Retinal pigment epithelial cell (primary cell): ENCODE measurements around the gene POLR1H.
A peak's percentile ranks its signal among the peaks of the same experiment; 100 is the strongest.

Source experiments
- DNase-seq: peaks from one replicate; pipeline ENCODE4 v3.0.0-alpha.2; 2010; ENCODE audit warnings: low read depth
- H3K4me3 ChIP-seq: 2 replicates; pipeline ENCODE4 v1.5.1; 2011; ENCODE audit warnings: mild to moderate bottlenecking, low read length, control low read depth, moderate library complexity
- TF ChIP-seq, protein P1 (sequence below): conservative IDR thresholded peaks from 2 replicates; pipeline ENCODE4 v1.5.1; 2011; ENCODE audit warnings: low read depth, low read length, control low read depth, inconsistent platforms

The POLR1H gene

DNA sequence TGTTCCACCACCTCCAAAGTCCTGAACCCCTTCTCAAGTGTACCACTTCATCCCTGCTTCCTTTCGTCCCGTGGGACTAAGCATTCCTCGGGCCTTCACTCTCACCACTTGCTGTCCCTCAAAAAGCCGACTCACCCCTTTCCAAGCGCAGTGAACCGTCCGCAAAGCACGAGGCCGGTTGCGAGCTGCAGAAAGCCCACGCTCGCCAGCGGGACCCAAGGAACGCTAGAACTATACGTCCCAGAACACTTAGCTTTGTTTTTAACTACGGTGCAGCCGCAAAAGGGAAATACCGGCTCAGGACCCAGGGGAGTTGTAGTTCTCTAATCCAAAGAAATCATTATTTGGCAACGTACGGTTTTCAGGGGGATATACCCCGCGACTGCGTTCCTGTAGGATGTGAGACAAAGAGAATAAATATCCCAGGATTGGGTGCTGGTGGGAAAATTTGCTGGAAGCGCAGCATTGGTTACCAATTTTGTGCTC is 416 bp upstream of the POLR1H start:
- H3K4me3 ChIP-seq, result peak overlapping the region; percentile 100
- TF ChIP-seq, protein P1, sequence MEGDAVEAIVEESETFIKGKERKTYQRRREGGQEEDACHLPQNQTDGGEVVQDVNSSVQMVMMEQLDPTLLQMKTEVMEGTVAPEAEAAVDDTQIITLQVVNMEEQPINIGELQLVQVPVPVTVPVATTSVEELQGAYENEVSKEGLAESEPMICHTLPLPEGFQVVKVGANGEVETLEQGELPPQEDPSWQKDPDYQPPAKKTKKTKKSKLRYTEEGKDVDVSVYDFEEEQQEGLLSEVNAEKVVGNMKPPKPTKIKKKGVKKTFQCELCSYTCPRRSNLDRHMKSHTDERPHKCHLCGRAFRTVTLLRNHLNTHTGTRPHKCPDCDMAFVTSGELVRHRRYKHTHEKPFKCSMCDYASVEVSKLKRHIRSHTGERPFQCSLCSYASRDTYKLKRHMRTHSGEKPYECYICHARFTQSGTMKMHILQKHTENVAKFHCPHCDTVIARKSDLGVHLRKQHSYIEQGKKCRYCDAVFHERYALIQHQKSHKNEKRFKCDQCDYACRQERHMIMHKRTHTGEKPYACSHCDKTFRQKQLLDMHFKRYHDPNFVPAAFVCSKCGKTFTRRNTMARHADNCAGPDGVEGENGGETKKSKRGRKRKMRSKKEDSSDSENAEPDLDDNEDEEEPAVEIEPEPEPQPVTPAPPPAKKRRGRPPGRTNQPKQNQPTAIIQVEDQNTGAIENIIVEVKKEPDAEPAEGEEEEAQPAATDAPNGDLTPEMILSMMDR, result no peak
- DNase-seq, result no peak

DNA sequence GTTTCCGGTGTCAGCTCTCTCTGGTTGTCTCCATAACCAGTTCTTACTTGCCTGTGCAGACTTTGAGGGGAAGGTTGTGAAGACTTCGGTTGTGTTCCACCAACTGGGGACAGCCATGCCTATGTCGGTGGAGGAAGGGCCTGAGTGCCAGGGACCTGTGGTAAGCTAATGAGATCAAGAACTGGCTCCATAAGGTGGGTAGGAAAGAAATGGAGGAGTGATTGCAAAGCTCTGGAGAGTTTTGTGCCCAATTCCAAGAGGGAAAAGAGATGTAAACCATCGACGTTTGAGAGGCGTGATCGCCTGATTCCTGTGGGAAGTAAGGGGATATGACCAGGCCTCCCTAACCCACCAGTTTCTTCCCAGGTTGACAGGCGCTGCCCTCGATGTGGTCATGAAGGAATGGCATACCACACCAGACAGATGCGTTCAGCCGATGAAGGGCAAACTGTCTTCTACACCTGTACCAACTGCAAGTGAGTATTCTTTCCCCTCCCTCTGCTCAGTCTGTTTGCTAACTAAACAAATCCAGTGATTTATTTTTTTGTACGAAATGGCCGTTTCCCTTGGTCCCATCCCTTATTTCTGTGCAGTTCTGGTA is 893 bp downstream of the POLR1H start:
- peak overlapping the region; percentile 100 for H3K4me3 ChIP-seq
- DNase-seq, result no peak
- TF ChIP-seq, protein P1, result no peak

DNA sequence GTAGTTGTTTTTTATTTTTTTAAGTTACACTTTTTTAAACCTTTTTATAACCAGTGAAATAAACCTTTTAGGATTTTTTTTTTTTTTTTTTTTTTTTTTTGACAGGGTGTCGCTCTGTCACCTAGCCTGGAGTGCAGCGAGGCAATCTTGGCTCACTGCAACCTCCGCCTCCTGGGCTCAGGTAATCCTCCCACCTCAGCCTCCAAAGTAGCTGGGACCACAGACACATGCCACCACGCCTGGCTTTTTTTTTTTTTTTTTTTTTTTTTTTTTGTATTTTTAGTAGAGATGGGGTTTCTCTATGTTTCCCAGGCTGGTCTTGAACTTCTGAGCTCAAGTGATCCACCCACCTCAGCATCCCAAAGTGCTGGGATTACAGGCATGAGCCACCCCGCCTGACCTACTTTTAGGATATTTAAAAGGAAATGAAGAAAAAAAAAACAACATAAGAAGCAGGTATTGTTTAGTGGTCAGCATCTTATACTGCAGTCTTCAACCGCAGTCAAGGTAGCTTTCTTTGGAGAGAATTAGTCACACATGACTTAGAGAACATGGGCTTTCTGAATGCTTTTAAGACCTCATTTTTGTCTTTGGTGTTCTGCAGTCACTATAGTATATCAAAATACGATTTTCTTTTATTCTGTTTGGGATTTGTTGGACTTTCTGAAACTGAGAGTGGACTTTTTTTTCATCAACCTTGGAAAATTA is 1.6 kb downstream of the POLR1H start:
- peak overlapping the region; percentile 100 for H3K4me3 ChIP-seq
- TF ChIP-seq, protein P1, result no peak
- DNase-seq, result no peak

DNA sequence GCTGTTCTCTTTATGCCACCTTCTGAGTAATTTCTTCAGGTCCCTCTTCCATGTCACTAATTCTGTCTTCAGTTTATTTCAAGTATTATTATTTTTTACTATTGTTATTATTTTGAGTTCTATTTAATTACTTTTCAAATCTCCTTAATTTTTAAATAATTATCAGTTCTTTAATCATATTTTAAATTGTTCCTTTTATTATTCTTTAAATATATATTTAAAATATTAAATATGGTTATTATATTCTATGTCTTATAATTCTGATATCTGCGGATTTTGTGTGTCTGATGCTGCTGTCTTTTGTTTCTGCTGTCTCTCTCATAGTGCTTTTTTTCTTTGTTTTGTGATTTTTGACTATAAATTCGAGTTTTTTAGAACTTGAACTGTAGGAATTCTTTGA is 2.2 kb downstream of the POLR1H start:
- H3K4me3 ChIP-seq, result no peak overlapping the region
- DNase-seq, result no peak
- TF ChIP-seq, protein P1, result no peak

DNA sequence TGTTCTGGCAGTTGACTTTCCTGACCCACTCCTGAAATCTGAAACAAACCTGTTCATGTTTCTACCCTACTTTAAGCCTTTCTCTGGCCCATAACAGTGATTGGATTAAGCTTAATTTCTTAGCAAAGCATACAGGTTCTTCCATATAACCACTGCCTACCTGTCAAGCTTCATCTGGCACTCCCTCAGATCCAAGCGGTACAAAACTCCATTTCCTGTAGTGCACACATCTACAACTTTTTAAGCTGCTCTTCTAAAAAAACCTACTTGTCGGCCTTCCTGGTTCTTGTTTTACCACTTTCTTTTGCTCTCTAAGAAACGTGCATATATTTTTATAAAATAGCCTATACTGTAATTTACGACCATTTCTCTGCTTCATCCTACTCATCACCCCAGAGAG is 5.0 kb downstream of the POLR1H start:
- TF ChIP-seq, protein P1, result no peak
- peak overlapping the region; percentile 85 for H3K4me3 ChIP-seq
- DNase-seq, result no peak

DNA sequence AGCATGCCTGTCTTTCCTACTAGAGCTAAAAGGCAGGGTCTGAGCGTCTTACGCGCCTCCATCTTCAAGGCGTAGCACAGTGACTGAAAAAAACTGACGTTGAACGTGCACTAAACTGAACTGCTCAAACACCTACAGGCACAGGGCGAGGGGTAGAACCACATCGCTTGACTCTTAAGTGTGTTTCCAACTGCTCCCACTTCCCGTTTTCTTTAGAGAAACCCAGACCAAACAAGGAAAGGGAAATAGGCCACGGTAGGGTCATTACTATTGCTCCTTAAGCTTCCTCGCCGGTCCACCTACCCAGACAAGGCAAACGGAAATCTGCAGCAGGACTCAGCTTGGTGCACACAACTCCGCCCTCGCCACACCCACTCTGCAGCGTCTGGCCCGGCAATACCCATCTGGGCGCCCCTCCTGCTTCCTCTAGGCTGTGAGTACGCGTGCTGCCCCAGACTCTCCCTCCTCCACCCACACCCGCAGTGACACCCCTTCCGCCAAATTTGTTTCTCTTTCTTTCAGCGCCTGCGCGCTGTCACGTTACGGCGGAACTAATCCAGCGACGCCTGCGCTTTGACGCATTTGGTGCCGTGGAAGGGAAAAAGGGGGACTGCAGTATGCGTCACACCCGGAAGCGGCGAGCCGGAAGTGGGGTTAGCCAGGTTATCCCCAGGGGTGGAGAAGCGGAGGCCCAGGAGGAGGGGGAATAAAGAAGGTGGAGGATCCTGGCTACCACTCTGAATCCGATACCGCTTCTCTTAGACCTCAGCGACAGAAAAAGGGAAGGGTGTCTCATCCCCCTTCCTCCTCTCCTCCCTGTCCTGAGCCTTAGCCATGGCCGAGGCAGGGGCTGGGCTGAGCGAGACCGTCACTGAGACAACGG is 5.8 kb downstream of the POLR1H start, which contains the start of gene PPP1R11:
Gene PPP1R11, plus strand, starts transcription at position 622 of the 883 bp plus-strand sequence. Its CDS starts 213 bp downstream, at position 835.
- peak within 1 kb of the TSS; percentile 85 for H3K4me3 ChIP-seq
- peak; percentile 97 for DNase-seq
- TF ChIP-seq, protein P1, result no peak
